ENCODE data around the gene SWAP70. TPM values are rescaled to one million over a fixed set of nuclear protein-coding genes. Genes with fewer than 3 reads are reported as not detected.

Gene SWAP70
- total and polyA plus RNA-seq, 2 of the 13 experiments (the other 11 are each of a cell fraction or from before 2014, with no cell fraction given) = 4.6 to 8.7 TPM

GRCh38 chr11:9757809-9758636 lies 94.1 kb downstream of the SWAP70 start (continued):
- peak; percentile 24; the same call in 1 of the 2 replicates for TF ChIP-seq PRDM10 (CRISPR knock-in tag; IDR thresholded peaks at IDR 0.05; ENCODE audit: low read depth)
- TF ChIP-seq MED8 (CRISPR knock-in tag; IDR thresholded peaks at IDR 0.05; ENCODE audit: insufficient replicate concordance) = no peak
- TF ChIP-seq MXI1 (IDR thresholded peaks at IDR 0.05; ENCODE audit: borderline replicate concordance, low read depth, low read length) = peak; percentile 75; the same call in 1 of the 3 replicates
- no peak for TF ChIP-seq CENPT (CRISPR knock-in tag; IDR thresholded peaks at IDR 0.05; ENCODE audit: low read depth)
- TF ChIP-seq PHF8 (CRISPR knock-in tag; IDR thresholded peaks at IDR 0.05) = peak; percentile 80
- TF ChIP-seq IKZF5 (CRISPR knock-in tag; IDR thresholded peaks at IDR 0.05) = no peak; the same call in 1 of the 2 replicates
- TF ChIP-seq NFKBIZ (CRISPR knock-in tag; IDR thresholded peaks at IDR 0.05) = no peak
- TF ChIP-seq ZNF136 (CRISPR knock-in tag; IDR thresholded peaks at IDR 0.05; ENCODE audit: low read depth) = 0 out of 2 replicates have a peak, but pooled peaks have one; percentile 31
- TF ChIP-seq ZBTB25 (CRISPR knock-in tag; IDR thresholded peaks at IDR 0.05) = no peak
- TF ChIP-seq TEAD3 (CRISPR knock-in tag; optimal IDR thresholded peaks at IDR 0.05; ENCODE audit: borderline replicate concordance) = peak; percentile 17
- no peak for TF ChIP-seq ZNF20 (CRISPR knock-in tag; IDR thresholded peaks at IDR 0.05)
- TF ChIP-seq BCL3 (CRISPR knock-in tag; IDR thresholded peaks at IDR 0.05) = peak; percentile 79
- 0 out of 2 replicates have a peak, but pooled peaks have one; percentile 41 for TF ChIP-seq ZNF703 (CRISPR knock-in tag; IDR thresholded peaks at IDR 0.05; ENCODE audit: borderline replicate concordance)
- no peak for TF ChIP-seq SP2 (CRISPR knock-in tag; IDR thresholded peaks at IDR 0.05)
- TF ChIP-seq ZSCAN30 (CRISPR knock-in tag; IDR thresholded peaks at IDR 0.05) = 0 out of 2 replicates have a peak, but pooled peaks have one; percentile 50
- TF ChIP-seq ZNF329 (CRISPR knock-in tag; IDR thresholded peaks at IDR 0.05; ENCODE audit: low read depth) = 0 out of 2 replicates have a peak, but pooled peaks have one; percentile 13
- TF ChIP-seq ZSCAN12 (CRISPR knock-in tag; IDR thresholded peaks at IDR 0.05) = no peak
- peak; percentile 62 for TF ChIP-seq ZMYM4 (CRISPR knock-in tag; IDR thresholded peaks at IDR 0.05)
- 0 out of 2 replicates have a peak, but pooled peaks have one; percentile 15 for TF ChIP-seq ZFP37 (CRISPR knock-in tag; IDR thresholded peaks at IDR 0.05; ENCODE audit: borderline replicate concordance)
- TF ChIP-seq SALL1 (CRISPR knock-in tag; IDR thresholded peaks at IDR 0.05) = peak; percentile 87
- peak; percentile 45 for TF ChIP-seq ZNF501 (CRISPR knock-in tag; IDR thresholded peaks at IDR 0.05)
- no peak for TF ChIP-seq MTF2 (CRISPR knock-in tag; IDR thresholded peaks at IDR 0.05; ENCODE audit: borderline replicate concordance)
- peak; percentile 31; the same call in 1 of the 2 replicates for TF ChIP-seq MED1 (CRISPR knock-in tag; IDR thresholded peaks at IDR 0.05)
